GM12892 (cell line): Measurements from ENCODE around the gene INF2.

ENCODE experiments used
- POLR2A ChIP-seq: IDR thresholded peaks from 2 replicates; pipeline ENCODE4 v1.6.1; 2011; ENCODE audit warnings: low read depth, low read length, control low read depth
- POLR2AphosphoS5 ChIP-seq: IDR thresholded peaks from 2 replicates; pipeline ENCODE4 v1.6.1; 2011; ENCODE audit warnings: low read depth, low read length, control low read depth
- TAF1 ChIP-seq: IDR thresholded peaks from 2 replicates; pipeline ENCODE4 v1.6.1; 2011; ENCODE audit warnings: low read depth, mild to moderate bottlenecking, control low read depth, low read length, borderline replicate concordance

DNA sequence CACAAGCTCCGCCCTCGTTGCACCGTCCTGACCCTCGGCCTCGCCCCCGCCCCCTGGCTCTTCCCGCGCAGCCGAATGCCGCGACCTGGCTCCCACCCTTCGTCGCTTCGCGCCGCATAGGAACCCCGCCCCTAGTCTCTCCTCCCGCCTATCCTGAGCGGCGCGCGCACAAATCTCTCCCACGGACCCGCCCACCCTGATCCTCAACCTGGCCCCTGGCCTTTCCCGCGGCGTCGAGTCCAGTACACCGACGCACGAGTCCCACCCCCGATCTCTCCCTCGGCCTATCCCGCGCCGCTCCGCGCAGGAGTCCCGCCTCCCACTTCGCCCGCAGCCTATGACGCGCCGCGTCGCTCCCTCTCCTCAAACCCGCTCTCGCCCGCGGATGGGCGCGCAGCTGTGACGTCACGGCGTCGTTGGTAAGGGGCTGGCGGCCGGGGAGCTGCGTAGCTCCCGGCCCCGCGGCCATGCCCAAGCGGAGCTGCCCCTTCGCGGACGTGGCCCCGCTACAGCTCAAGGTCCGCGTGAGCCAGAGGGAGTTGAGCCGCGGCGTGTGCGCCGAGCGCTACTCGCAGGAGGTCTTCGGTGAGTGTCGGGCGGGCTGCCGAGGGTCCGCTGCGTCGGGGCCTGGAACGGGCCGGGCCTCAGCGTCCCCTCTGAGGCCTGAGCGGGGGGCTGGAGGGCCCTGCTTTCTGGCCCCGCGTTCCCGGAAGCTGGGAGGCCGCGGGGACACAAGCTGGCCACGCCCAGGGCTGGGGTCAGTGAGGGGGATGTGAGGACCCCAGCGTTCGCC lies 63.5 kb downstream of the INF2 start, which contains the start of gene SIVA1:
- peak; percentile 87 for TF ChIP-seq POLR2A
- peak; percentile 81 for TF ChIP-seq POLR2AphosphoS5
- peak; percentile 45; the same call in 1 of the 2 replicates for TF ChIP-seq TAF1
